Activated CD4-positive, CD25-positive, alpha-beta regulatory T cell treated with anti-CD3 and anti-CD28 coated beads, Interleukin-2, amount 50 U/mL, for 24 hours (primary cell): Measurements from ENCODE around the gene RMP24.

Experiments
- ATAC-seq, 2 donors: fragments of 150-1000 bp; cut with Tn5 transposase; one replicate each; pipeline ENCODE4 v1.10.0; 2021; ENCODE audit warnings: mild to moderate bottlenecking in 1 of 2, moderate library complexity in 1 of 2

The RMP24 gene

DNA sequence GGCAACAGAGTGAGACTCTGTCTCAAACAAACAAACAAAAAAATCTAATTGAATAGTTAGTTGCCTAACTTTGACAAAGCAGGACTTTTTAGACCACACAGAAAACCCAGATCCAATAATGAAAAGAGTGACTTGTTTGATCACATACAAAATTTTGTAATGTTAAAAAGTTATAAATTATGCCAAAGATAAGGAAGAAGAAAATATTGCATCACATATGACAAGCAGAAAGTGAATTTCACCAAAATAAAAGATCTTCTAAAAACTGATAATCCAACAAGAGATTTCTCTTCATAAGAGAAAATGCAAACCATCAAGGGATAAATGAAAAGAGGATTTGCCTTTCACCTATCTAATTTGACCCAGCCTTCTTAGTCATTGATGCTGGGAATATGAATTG, 2.8 kb upstream of the RMP24 start:
- no peak for ATAC-seq

DNA sequence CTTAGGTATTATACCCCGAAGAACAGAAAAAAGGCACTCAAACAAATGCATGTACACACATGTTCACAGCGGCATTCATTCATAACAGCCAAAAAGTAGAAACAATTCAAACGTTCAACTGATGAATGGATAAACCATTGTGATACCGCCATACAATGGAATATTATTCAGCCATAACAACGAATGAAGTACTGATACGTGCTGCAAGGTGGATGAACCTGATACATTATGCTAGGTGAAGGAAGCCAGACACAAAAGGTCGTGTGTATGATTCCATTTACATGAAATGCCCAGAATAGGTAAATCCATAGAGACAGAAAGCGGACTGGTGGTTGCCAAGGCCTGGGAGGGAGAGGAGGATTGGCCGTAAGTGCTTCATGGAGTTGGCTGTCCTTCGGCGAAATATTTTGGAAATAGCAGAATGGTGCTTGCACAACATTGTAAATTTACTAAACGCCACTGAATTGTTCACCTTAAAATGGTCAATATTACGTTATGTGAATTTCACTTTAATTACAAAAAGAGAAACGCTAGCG, 750 bp upstream of the RMP24 start:
- peak in 1 of 2 donors; percentile 1 for ATAC-seq

GRCh38 chr18:35973650-35974049, 1.2 kb downstream of the RMP24 start:
- ATAC-seq, result no peak

- no peak for ATAC-seq
These were observed 1.7 kb downstream of the RMP24 start for GRCh38 chr18:35974181-35974580.

GRCh38 chr18:35979112-35979511, 6.6 kb downstream of the RMP24 start:
- ATAC-seq, result no peak

GRCh38 chr18:35982409-35983114, 10.1 kb downstream of the RMP24 start:
- ATAC-seq, result no peak

DNA sequence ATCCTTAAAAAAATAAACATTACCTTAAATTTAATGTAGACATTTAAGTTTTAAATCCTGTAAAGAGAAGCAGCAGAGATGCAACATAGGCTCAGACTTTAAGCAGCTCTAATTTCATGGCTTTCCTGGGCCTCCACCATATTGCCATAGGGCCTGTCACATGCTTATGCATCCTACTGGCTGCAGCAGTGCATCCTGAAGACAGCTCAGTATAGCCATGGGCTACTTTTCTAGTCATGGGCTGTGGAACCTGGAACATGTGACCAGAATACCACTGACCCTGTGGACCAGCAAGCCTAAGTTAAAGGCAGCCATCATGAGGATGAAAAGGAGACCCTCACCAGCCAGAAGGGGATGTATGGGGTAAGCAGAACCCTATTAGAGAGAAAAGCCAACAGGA, 10.7 kb downstream of the RMP24 start:
- ATAC-seq, result no peak

DNA sequence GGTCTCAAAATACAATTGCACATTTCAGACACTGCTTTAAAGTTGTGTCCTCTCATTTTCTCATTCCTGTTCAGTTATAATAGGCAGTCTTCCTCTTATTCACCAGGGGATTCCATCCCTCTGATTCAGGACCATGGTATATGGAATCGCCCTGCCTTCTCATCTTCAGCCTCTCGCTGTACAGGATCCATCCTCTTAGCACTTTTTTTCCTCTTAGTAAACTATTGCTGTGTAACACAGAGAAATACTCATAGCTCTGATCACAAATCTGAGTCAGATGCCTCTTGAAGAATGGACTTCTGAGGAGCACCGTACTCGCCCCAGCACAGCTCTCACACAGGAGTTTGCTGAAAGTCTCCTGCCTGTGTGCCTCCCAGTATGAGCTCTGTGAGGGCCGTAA, 11.3 kb downstream of the RMP24 start:
- ATAC-seq, result no peak

DNA sequence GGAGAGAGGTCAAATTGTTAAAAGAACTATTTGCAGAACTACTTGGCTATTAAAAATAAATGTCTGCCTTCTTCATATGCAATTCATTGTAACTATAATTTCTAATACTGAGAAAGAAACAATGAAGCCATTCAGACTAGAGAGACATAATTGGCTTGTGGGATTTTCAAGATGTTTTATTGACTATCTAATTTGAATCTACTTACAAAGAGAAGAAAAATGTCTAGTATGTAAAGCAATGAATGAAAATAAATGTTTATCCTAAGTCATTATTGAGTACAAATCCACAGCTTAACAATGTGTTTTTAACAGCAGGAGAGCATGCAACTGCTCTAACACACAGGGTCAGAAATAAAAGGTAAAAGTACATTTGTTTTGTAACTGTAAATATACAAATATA, 19.2 kb downstream of the RMP24 start:
- no peak for ATAC-seq

GRCh38 chr18:35993013-35993412, 20.5 kb downstream of the RMP24 start:
- no peak for ATAC-seq

DNA sequence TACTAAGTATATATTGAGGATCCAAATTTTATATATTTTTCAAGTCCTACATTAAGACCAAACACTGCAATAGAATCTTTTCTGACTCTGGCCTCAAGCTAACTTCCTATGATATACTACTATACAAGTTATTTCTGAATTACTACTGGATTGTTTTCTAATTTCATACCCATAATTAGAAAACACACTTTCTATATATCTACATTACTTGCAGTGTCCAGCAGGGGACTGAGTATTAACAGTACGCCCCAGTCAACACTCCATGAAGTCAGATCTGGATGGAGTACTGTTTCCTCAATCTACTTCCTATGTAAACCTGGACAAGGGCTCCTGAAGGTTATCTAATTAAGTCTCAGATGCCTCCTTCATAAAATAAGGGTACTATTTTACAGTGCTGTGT, 26.5 kb downstream of the RMP24 start:
- no peak for ATAC-seq

DNA sequence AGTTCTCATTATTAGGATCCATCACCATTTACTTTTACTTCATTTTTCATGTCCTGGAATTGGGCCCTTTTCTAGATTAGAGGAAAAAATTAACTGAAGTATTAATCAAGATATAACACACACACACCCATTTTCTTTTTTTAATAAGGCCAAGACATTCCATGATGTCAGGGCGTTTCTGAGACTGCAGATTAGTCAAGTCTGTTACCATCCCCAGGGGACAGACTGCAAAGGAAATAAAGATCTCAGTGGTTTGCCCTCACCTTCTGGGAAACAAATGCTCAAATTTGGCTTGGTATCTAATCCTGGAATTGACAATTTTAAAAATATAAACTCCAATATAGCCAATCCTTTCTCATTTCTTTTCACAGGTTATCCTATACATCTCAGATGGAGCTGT, 27.4 kb downstream of the RMP24 start:
- no peak for ATAC-seq

- ATAC-seq, result no peak
These were observed 34.5 kb downstream of the RMP24 start for GRCh38 chr18:36006997-36007396.

DNA sequence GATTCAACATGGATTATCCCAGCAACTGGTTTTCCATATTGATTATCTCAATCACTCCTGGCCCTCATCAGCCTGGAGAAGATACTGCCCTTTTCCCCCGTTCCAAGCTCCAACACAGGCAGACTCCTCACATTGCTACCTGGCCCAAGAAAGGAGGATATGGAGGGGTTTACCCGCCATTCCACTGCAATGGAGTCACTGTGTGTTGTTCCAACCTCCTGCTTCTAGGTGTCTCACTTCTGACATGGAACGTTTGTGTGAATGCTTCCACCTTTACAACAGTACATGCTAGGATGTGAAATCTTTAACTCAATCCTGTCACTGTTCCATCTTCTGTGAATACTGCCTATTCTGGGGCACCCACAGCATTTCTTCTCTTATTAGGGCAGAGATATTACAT, 36.7 kb downstream of the RMP24 start:
- no peak for ATAC-seq

GRCh38 chr18:36012891-36013290, 40.4 kb downstream of the RMP24 start:
- no peak for ATAC-seq

DNA sequence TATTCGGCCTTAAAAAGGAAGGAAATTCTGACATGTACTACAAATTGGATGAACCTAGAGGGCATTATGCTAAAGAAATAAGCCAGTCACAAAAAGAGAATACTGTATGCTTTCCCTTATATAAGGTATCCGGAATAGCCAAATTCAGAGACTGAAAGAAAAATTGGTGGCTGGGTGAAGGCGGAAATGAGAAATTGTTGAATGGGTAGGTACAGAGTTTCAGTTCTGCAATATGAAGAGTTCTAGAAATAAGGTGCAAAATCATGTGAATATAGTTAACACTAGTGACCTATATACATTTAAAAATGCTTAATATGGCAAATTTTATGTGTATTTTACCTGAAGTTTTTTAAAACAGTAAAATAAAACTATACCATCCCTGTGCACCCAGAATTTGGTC, 43.1 kb downstream of the RMP24 start:
- no peak for ATAC-seq

- no peak for ATAC-seq
These were observed 44.8 kb downstream of the RMP24 start for GRCh38 chr18:36017232-36017631.

DNA sequence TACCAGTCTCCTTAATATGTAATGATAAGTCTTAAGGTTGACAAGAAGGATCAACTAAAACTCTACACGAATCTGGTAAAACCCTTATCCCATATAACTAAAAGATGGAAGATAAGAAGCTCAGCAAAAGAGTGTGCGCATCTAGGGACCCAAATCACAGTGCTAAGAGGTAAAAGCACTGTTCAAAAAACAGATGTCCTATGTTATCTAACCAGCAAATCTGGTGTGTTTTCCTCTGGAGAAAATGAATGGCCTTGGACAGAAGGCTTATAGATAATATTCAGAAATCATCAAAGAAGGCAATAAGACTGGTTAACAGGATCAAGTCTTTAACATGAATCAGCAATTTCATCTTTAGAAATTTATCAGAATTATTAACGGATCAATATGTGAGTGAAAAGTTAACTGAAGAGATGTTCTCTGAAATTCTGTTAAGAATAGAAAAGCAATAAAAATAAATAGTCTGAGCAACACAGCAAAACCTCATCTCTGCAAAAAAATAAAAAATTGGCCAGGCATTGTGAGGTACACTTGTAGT, 47.8 kb downstream of the RMP24 start:
- ATAC-seq, result no peak

- ATAC-seq, result no peak
These were observed 50.9 kb downstream of the RMP24 start for GRCh38 chr18:36023336-36023735.

GRCh38 chr18:36024241-36024640, 51.8 kb downstream of the RMP24 start:
- ATAC-seq, result peak; percentile 27 to 38

DNA sequence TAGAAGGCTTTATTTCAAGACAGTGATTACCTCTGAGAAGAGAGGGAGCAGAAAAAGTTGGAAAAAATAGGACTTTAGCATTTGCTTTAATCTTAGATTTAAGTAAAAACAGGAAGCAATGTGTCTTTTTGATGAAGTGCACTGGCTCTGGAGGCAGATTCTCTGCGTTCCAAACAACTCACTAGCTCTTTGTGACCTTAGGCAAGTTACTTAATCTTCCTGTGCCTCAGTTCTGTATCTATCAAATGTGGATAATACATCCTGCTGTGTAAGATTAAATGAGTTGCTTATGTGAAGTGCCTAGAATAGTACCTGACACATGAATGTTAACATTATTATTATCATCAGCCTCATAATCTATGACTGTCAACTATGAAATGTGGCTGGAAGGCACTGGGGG, 52.5 kb downstream of the RMP24 start:
- ATAC-seq, result no peak

DNA sequence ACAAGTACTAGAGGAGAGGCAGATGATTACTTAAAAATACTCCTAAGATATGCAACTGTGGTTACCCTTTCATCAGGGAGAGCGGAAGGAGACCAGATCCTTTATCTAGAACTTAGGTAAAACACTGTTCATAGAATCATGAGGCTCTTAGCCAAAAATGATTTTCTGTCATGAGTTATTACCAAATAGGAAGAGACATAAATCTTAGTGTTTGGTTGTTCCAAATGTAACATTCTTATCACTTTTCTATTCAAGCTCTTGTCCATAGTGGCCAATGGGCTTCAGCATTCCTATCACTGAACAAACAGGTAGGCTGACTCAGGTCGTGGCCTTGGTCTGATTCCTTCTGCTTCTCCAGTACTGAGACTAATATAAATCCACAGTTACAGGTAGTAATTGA, 56.4 kb downstream of the RMP24 start:
- no peak for ATAC-seq
